NK-92 treated with Interleukin-12 subunit alpha and Interleukin-12 subunit beta, amount 100 ng/mL, for 24 hours (cell line): ENCODE measurements around the gene GRAMD2A.
A peak's percentile ranks its signal among the peaks of the same experiment; 100 is the strongest.

Experiments
- DNase-seq: peaks from one replicate; lab custom pipeline; 2025; lab: John Stamatoyannopoulos, UW

Gene GRAMD2A

DNA sequence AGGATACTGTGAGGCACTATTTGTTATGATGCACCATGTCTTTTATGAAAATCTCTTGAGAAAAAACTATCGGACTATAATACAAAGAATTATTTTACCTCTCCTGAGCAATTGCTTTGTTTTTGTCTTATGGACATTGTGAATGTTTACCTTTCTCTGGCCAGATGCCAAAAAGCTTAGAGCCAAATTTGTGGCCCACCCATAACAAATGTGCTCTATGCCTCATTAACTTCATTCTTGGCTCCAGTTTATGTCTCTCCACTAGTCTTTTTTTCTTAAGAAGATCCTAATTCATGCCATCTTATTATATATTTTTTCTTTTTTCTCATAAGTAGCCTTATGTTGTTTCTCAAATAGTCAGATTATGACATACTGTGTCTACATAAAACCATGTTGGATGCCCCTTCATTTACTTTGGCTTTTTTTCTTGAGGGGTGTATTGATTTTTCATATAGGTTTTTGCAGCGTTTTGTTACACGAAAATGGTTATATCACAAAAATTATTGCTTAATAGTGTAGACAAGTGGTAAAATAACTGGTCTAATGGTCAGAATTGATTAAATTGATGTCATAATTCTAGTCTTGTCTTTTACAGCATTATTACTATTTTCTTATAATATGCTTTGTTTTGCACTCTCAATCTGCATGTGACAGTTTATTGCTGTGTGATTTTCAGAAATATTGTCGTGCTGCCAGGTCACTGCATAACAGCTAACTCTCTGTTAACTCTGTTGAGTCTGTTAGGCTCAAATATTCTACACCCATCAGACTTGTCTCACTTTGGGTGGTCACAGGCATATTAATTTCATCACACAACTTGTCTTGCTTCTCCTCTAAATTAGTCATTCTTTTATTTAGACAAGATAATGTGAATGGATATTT is 61.2 kb downstream of the GRAMD2A start:
- no peak for DNase-seq

DNA sequence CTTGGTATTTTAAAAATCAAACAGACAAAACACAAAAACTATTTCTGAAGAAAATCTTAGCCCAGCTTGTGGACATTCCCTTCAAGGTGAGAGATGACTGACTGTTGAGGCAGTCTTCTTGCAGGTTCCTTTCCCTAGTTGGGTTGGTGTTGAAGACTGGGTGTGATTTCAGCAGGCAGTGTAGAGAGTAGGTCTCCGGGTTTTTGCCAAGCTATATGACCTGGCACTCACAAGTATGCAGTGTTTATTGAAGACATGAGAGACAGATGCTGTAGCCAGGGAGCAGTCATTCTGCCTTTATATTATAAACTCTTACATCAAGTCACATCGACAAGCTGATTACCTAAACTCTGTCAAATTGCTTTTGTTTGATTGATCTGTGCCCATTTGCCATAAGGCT is 61.9 kb downstream of the GRAMD2A start:
- DNase-seq: no peak

- no peak for DNase-seq
Observed at GRCh38 chr15:72133211-72133610, 64.4 kb downstream of the GRAMD2A start.

DNA sequence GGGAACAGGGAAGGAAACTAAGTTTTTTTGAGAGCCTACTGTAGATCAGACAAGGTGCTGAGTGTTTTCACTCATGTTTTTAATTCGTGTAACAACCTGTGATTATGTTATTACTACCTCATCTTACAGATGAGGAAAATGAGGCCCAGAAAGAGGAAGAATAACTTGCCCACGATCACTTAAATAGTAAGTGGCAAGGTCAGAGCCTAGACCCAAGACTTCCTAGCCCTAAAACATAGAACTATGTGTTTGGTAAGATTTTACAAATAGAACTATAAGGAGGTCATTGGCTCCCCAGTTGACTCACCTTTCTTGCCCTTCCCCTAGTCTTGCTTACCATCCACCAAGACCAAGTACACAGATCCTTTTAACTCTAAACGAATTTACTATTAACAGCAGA is 65.7 kb downstream of the GRAMD2A start:
- DNase-seq: no peak

DNA sequence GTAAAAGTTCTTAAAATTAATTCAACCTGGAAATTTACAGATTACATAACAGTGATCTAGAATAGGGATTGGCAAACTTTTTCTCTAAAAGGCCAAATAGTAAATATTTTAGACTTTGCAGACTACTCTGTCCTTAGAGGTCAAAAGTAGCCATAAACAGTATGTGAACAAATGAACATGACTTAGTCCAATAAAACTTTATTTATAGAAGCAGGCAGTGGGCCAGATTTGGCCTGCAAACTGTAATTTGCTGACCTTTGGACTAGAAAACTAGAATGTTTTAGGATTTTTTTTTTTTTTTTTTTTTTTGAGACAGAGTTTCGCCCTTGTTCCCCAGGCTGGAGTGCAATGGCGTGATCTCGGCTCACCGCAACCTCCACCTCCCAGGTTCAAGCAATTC is 67.3 kb downstream of the GRAMD2A start:
- no peak for DNase-seq

GRCh38 chr15:72128359-72128758 is 69.2 kb downstream of the GRAMD2A start:
- DNase-seq: no peak

- DNase-seq: no peak
Observed at GRCh38 chr15:72127724-72128322, 69.8 kb downstream of the GRAMD2A start.

DNA sequence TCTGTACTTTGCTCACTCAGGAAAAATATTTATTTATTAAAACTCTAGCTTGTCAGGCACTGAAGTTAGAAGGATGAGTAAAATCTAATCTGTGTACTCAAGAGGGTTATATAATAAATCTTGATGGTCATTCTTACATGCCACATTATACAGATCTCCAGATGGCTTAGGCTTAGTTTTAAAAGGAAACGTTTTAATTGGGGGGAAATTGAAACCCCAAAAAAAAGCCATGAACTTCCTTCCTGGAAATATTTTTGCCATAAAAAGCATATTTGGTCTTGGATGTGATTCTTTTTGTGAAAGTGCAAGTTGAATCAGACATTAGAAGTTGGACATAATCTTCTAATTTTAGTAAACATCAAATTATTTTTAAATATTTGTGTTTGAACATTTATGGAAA is 73.4 kb downstream of the GRAMD2A start:
- DNase-seq: no peak

DNA sequence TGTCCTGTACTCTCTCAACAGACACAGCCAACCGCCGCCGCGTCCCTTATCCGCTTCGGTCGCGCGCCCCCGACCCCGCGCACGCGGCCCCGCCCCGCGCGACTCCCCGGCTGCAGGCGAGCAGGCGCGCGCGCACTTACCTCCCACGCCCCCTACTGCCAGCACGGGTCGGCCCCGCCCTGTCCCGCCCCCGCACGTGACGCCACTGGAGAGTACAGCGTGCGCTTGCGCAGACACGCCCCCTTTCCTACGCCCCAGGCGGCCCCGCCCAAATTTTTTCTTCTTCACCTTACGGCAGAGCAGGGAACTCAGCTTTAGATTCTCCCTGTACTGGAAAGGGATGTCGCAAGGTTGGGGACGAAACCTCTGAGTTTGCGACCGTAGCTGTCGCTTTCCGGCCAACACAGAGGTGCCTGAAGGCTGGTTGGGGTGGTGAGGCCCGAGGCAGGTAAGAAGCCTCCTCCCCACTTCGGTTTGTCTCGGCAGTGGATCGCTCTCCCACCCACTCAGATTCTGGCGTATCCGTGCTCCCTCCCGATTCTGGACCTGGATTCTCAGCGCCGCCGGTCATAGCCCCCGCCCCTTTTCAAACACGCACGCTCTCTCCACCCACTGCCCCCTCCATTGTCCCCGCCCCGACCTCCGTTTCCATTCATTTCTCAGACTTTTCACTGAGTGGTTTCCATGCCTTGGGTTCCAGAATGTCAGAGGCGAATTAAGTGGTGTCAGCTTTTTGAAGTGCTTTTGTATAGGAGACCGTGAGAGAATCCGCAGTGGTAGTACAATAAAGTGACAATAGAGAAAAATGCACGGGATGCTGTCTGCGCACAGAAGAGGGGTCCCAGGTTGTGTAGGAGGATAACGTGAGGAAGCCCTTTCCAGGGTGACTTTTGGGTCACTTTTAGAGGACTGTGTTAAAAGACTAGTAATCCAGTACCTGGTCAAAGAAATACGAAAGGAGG is 79.3 kb downstream of the GRAMD2A start, which contains the start of the genes MYO9A and SENP8:
TSS of gene MYO9A (minus strand) at position 134 of the 962 bp plus-strand sequence. CDS start 71,587 bp downstream, outside the sequence.
TSS of gene SENP8 (plus strand) at position 387 of the 962 bp plus-strand sequence. CDS start 21,221 bp downstream, outside the sequence.
- DNase-seq: peak; percentile 98

- DNase-seq: peak; percentile 84
Observed at GRCh38 chr15:72117486-72118016, 80.0 kb downstream of the GRAMD2A start.

DNA sequence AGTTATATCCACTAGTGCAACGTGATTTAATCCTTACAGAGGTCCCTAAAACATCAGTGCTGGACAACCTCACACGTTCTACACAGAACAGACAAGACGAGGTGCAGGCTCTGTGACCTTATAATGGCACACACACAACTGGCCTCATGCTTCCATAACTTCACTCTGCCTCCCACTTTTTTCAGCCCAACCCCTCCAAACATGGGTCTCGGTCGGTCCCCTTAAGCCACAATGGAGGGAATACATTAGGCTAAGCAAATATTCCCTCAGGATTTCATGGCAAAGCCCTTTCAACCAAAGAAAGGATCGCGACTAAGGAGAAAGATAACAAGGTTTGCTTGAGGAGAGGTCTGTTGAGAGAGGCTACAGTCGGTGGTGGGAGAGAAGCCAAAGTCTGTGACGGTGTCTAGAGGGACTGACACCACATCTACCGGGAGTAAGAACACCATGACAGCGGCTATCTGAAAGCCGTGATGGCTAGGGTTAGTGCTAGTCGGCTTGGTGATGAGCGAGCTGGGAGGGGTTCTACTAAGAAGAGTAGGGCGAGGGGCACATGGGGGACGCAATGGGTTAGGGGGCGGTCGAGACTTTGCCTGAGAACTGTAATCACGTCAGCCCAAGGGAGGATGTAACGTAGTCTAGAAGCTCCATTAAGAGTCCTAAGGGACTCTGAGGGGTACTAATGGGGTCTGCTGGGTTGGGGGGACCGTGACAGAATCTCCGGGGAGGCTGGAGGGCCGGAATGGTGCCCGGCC is 80.7 kb downstream of the GRAMD2A start:
- peak; percentile 34 for DNase-seq

GRCh38 chr15:72113347-72114031 is 84.1 kb downstream of the GRAMD2A start:
- DNase-seq: no peak

- DNase-seq: no peak
Observed at GRCh38 chr15:72112805-72113204, 84.8 kb downstream of the GRAMD2A start.

DNA sequence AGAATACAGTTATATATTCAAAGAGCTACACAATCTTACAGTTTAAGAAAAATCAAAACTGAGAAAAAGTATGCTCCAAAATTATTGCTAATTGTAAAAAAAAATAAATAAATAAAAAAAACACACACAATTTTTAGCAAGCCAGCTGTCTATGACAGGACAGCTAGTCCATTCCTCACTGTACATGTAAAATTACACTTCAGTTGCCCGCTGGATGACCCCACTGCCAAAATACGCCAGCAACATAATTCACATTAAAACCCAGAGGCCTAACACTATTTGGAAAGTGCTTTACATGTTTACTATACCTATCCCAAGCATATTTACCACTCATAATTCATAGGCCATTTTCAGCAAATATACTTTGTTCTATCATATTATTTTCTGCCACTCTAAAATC is 85.5 kb downstream of the GRAMD2A start:
- DNase-seq: no peak

GRCh38 chr15:72110355-72110754 is 87.2 kb downstream of the GRAMD2A start:
- DNase-seq: no peak
